ENCODE data around the gene C17orf113. TPM values are rescaled to one million over a fixed set of nuclear protein-coding genes. Genes with fewer than 3 reads are reported as not detected.

The C17orf113 gene
- total and polyA plus RNA-seq, 2 of the 13 experiments (the other 11 are each of a cell fraction or from before 2014, with no cell fraction given), result 0.87 to 1.1 TPM

DNA sequence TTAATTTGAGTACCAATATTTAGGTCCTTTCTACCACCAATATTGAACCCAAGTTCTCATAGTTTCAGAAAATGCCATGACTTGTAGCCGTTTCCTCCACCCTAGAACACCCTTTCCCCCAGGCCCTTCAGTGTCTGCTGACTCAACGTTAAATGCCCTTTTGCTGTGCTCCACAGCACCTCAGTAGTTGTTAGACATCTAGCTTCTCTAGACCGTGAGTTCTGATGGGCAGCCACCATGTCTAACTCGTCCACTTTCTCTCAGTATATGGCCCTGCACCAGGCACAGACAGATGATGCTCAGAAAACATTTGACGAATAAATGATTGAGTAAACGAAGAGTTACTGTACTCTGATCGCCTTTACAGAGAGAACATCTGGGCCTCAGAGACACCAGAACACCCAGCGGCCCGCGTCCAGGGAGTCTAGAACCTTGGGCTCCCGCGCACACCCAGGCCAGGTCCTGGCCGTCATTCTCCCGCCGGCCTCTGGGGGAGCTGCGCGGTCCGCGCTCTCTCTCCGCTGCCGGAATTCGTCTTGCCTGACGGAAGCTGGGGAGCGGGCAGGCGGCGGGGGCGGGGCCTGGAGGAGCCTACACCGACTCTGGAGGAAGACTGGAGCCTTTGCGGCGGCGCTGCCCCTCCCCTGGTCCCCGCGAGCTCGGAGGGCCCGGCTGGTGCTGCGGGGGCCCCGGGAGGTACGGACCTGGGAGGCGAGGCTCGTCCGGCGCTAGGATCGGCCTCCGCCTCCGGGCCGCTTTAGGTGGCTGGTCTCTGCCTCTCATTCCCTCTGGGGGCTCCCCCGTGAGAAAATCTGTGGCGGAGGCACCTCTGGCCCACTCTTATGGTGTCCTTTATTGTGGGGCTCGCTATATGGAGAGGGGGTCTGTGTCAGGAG is 30.6 kb downstream of the C17orf113 start, which contains the start of gene NKIRAS2 (continued):
- TF ChIP-seq, protein P1, sequence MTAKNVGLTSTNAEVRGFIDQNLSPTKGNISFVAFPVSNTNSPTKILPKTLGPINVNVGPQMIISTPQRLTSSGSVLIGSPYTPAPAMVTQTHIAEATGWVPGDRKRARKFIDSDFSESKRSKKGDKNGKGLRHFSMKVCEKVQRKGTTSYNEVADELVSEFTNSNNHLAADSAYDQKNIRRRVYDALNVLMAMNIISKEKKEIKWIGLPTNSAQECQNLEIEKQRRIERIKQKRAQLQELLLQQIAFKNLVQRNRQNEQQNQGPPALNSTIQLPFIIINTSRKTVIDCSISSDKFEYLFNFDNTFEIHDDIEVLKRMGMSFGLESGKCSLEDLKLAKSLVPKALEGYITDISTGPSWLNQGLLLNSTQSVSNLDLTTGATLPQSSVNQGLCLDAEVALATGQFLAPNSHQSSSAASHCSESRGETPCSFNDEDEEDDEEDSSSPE (CRISPR knock-in tag; IDR thresholded peaks at IDR 0.05), result peak; percentile 87
- peak; percentile 78; the same call in 1 of the 2 replicates for TF ChIP-seq BRD4 (CRISPR knock-in tag; IDR thresholded peaks at IDR 0.05)
- no peak for TF ChIP-seq HNF4G (IDR thresholded peaks at IDR 0.05; ENCODE audit: borderline replicate concordance, low read depth, low read length)
- TF ChIP-seq HNF4G (CRISPR knock-in tag; IDR thresholded peaks at IDR 0.05; ENCODE audit: borderline replicate concordance, low read depth), result peak; percentile 68
- no peak for TF ChIP-seq ZNF484 (CRISPR knock-in tag; IDR thresholded peaks at IDR 0.05; ENCODE audit: borderline replicate concordance, low read depth)
- no peak for TF ChIP-seq ZNF841 (CRISPR knock-in tag; IDR thresholded peaks at IDR 0.05; ENCODE audit: borderline replicate concordance)
- peak; percentile 91 for TF ChIP-seq FOXK1 (CRISPR knock-in tag; IDR thresholded peaks at IDR 0.05; ENCODE audit: borderline replicate concordance, low read depth)
- TF ChIP-seq, protein P2, sequence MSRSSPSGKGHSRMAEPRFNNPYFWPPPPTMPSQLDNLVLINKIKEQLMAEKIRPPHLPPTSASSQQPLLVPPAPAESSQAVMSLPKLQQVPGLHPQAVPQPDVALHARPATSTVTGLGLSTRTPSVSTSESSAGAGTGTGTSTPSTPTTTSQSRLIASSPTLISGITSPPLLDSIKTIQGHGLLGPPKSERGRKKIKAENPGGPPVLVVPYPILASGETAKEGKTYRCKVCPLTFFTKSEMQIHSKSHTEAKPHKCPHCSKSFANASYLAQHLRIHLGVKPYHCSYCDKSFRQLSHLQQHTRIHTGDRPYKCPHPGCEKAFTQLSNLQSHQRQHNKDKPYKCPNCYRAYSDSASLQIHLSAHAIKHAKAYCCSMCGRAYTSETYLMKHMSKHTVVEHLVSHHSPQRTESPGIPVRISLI (CRISPR knock-in tag; IDR thresholded peaks at IDR 0.05; ENCODE audit: borderline replicate concordance), result peak; percentile 25; the same call in 1 of the 2 replicates
- peak; percentile 64 for TF ChIP-seq ZNF644 (CRISPR knock-in tag; IDR thresholded peaks at IDR 0.05; ENCODE audit: low read depth)
- no peak for TF ChIP-seq RAD51 (IDR thresholded peaks at IDR 0.05; ENCODE audit: borderline replicate concordance)
- no peak for TF ChIP-seq SMARCC2 (IDR thresholded peaks at IDR 0.05)
- TF ChIP-seq SMAD9 (CRISPR knock-in tag; IDR thresholded peaks at IDR 0.05), result no peak
- TF ChIP-seq, protein P3, sequence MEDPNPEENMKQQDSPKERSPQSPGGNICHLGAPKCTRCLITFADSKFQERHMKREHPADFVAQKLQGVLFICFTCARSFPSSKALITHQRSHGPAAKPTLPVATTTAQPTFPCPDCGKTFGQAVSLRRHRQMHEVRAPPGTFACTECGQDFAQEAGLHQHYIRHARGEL (CRISPR knock-in tag; IDR thresholded peaks at IDR 0.05), result no peak
- peak; percentile 92; the same call in 1 of the 2 replicates for TF ChIP-seq MAF1 (CRISPR knock-in tag; IDR thresholded peaks at IDR 0.05; ENCODE audit: borderline replicate concordance)
- no peak for TF ChIP-seq NCOR1 (IDR thresholded peaks at IDR 0.05; ENCODE audit: borderline replicate concordance, low read length)
- no peak; the same call in 1 of the 2 replicates for TF ChIP-seq FOXO1 (CRISPR knock-in tag; IDR thresholded peaks at IDR 0.05)
- no peak for TF ChIP-seq RORA (CRISPR knock-in tag; IDR thresholded peaks at IDR 0.05)
- TF ChIP-seq, protein P4, sequence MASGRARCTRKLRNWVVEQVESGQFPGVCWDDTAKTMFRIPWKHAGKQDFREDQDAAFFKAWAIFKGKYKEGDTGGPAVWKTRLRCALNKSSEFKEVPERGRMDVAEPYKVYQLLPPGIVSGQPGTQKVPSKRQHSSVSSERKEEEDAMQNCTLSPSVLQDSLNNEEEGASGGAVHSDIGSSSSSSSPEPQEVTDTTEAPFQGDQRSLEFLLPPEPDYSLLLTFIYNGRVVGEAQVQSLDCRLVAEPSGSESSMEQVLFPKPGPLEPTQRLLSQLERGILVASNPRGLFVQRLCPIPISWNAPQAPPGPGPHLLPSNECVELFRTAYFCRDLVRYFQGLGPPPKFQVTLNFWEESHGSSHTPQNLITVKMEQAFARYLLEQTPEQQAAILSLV (CRISPR knock-in tag; IDR thresholded peaks at IDR 0.05; ENCODE audit: borderline replicate concordance), result peak; percentile 98
- TF ChIP-seq NBN (conservative IDR thresholded peaks at IDR 0.05), result no peak
- no peak for TF ChIP-seq TBL1XR1 (IDR thresholded peaks at IDR 0.05; ENCODE audit: borderline replicate concordance, low read length, partially characterized antibody)
- TF ChIP-seq, protein P5, sequence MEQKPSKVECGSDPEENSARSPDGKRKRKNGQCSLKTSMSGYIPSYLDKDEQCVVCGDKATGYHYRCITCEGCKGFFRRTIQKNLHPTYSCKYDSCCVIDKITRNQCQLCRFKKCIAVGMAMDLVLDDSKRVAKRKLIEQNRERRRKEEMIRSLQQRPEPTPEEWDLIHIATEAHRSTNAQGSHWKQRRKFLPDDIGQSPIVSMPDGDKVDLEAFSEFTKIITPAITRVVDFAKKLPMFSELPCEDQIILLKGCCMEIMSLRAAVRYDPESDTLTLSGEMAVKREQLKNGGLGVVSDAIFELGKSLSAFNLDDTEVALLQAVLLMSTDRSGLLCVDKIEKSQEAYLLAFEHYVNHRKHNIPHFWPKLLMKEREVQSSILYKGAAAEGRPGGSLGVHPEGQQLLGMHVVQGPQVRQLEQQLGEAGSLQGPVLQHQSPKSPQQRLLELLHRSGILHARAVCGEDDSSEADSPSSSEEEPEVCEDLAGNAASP (CRISPR knock-in tag; IDR thresholded peaks at IDR 0.05; ENCODE audit: borderline replicate concordance), result peak; percentile 72
- no peak; the same call in 1 of the 2 replicates for TF ChIP-seq ZNF253 (CRISPR knock-in tag; IDR thresholded peaks at IDR 0.05; ENCODE audit: borderline replicate concordance)

Data from HepG2 (cell line).